ENCODE results near the gene KCNAB1. TPM values are rescaled to one million over a fixed set of nuclear protein-coding genes. Genes with fewer than 3 reads are reported as not detected.

The KCNAB1 gene
- total and polyA plus RNA-seq, 4 donors = 0.76 to 2.8 (median 1.0) TPM

DNA sequence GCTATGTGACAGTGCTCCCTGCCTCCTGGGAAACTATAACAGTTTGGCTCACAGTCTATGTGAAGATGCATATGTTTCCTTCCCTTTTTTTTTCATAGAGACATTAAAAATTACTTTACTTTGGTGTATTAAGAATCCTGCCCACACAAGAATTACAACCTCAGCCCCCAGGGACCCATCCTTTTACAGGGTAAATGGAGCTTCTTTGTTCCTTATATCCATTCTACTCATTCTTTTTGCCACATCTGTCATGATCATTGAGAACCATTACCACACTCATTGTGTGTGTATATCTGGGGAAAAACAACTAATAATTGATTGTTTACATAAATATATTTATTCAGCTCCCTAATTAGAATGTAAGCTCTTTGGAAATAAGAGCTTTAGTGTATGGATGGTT, 277.2 kb downstream of the KCNAB1 start:
- Histone ChIP-seq H3K4me3 (ENCODE audit: low read depth in 1 of 3, low read length in 3 of 3) (no peak overlapping the region), H3K9ac (ENCODE audit: low read depth in 1 of 2, low read length in 2 of 2) (no peak overlapping the region), H3K27me3 (ENCODE audit: control insufficient read depth in 4 of 4, insufficient read depth in 4 of 4, low read length in 3 of 4) (no peaks in the 10 kb centered on the region), H3K9me3 (ENCODE audit: control insufficient read depth in 4 of 4, low read length in 3 of 4) (peaks cover 0 to 2% (median 0%) of the 10 kb centered on the region in 4 donors), H3K36me3 (ENCODE audit: control insufficient read depth in 4 of 4, insufficient read depth in 3 of 4, low read depth in 1 of 4, low read length in 3 of 4) (no peaks in the 10 kb centered on the region), H3K27ac (ENCODE audit: low read depth in 1 of 2, low read length in 2 of 2) (no peak overlapping the region), H3K4me1 (ENCODE audit: control insufficient read depth in 4 of 4, insufficient read depth in 4 of 4, low read length in 3 of 4) (no peaks in the 10 kb centered on the region)
- no peak for TF ChIP-seq YY1 (IDR thresholded peaks at IDR 0.05)
- no peak for TF ChIP-seq RXRA (IDR thresholded peaks at IDR 0.05)
- TF ChIP-seq FOXA2 (IDR thresholded peaks at IDR 0.05) = no peak
- TF ChIP-seq NR2F2 (IDR thresholded peaks at IDR 0.05) = no peak
- no peak for TF ChIP-seq EGR1 (IDR thresholded peaks at IDR 0.05; ENCODE audit: low read depth in 2 of 2)
- no peak for TF ChIP-seq FOXA1 (IDR thresholded peaks at IDR 0.05)
- DNase-seq (ENCODE audit: low spot score) = no peak

DNA sequence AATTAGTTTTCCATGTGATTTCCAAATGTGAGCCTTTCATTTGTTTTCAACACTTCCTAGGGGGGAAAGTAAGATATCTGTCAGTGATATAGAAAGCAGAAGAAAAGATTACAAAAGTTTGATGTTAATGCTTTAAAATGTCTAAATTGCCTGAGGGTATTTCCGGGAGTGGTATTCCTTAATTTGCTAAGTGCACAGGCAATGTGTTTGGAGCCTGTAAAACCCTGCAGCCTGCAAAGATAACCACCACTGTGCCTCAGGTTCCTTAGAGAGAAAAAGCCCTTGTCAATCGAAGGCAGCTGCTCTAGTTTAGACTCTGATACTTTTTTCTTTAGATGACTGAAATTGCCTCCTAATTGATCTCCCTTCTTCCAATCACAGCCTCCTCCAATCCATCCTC, 279.7 kb downstream of the KCNAB1 start:
- Histone ChIP-seq H3K9me3 (ENCODE audit: control insufficient read depth in 4 of 4, low read length in 3 of 4) (peaks cover 0 to 2% (median 0%) of the 10 kb centered on the region in 4 donors), H3K27me3 (ENCODE audit: control insufficient read depth in 4 of 4, insufficient read depth in 4 of 4, low read length in 3 of 4) (no peaks in the 10 kb centered on the region), H3K4me3 (ENCODE audit: low read depth in 1 of 3, low read length in 3 of 3) (no peak overlapping the region), H3K36me3 (ENCODE audit: control insufficient read depth in 4 of 4, insufficient read depth in 3 of 4, low read depth in 1 of 4, low read length in 3 of 4) (no peaks in the 10 kb centered on the region), H3K27ac (ENCODE audit: low read depth in 1 of 2, low read length in 2 of 2) (no peak overlapping the region), H3K4me1 (ENCODE audit: control insufficient read depth in 4 of 4, insufficient read depth in 4 of 4, low read length in 3 of 4) (no peaks in the 10 kb centered on the region), H3K9ac (ENCODE audit: low read depth in 1 of 2, low read length in 2 of 2) (no peak overlapping the region)
- no peak for TF ChIP-seq RXRA (IDR thresholded peaks at IDR 0.05)
- TF ChIP-seq HNF4G (IDR thresholded peaks at IDR 0.05) = no peak
- TF ChIP-seq SP1 (IDR thresholded peaks at IDR 0.05) = no peak
- TF ChIP-seq JUND (IDR thresholded peaks at IDR 0.05) = no peak
- no peak for TF ChIP-seq YY1 (IDR thresholded peaks at IDR 0.05)
- TF ChIP-seq NR2F2 (IDR thresholded peaks at IDR 0.05) = no peak
- TF ChIP-seq, protein P1, sequence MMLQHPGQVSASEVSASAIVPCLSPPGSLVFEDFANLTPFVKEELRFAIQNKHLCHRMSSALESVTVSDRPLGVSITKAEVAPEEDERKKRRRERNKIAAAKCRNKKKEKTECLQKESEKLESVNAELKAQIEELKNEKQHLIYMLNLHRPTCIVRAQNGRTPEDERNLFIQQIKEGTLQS (IDR thresholded peaks at IDR 0.05) = no peak
- TF ChIP-seq EGR1 (IDR thresholded peaks at IDR 0.05; ENCODE audit: low read depth in 2 of 2) = no peak
- no peak for TF ChIP-seq HNF4A (conservative IDR thresholded peaks at IDR 0.05)
- TF ChIP-seq, protein P2, sequence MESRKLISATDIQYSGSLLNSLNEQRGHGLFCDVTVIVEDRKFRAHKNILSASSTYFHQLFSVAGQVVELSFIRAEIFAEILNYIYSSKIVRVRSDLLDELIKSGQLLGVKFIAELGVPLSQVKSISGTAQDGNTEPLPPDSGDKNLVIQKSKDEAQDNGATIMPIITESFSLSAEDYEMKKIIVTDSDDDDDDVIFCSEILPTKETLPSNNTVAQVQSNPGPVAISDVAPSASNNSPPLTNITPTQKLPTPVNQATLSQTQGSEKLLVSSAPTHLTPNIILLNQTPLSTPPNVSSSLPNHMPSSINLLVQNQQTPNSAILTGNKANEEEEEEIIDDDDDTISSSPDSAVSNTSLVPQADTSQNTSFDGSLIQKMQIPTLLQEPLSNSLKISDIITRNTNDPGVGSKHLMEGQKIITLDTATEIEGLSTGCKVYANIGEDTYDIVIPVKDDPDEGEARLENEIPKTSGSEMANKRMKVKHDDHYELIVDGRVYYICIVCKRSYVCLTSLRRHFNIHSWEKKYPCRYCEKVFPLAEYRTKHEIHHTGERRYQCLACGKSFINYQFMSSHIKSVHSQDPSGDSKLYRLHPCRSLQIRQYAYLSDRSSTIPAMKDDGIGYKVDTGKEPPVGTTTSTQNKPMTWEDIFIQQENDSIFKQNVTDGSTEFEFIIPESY (IDR thresholded peaks at IDR 0.05) = no peak
- TF ChIP-seq, protein P3, sequence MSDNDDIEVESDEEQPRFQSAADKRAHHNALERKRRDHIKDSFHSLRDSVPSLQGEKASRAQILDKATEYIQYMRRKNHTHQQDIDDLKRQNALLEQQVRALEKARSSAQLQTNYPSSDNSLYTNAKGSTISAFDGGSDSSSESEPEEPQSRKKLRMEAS (IDR thresholded peaks at IDR 0.05) = no peak
- TF ChIP-seq RAD21 (IDR thresholded peaks at IDR 0.05) = no peak
- TF ChIP-seq GABPA (IDR thresholded peaks at IDR 0.05 in 1 of 2, conservative IDR thresholded peaks at IDR 0.05 in 1 of 2) = no peak
- TF ChIP-seq, protein P4, sequence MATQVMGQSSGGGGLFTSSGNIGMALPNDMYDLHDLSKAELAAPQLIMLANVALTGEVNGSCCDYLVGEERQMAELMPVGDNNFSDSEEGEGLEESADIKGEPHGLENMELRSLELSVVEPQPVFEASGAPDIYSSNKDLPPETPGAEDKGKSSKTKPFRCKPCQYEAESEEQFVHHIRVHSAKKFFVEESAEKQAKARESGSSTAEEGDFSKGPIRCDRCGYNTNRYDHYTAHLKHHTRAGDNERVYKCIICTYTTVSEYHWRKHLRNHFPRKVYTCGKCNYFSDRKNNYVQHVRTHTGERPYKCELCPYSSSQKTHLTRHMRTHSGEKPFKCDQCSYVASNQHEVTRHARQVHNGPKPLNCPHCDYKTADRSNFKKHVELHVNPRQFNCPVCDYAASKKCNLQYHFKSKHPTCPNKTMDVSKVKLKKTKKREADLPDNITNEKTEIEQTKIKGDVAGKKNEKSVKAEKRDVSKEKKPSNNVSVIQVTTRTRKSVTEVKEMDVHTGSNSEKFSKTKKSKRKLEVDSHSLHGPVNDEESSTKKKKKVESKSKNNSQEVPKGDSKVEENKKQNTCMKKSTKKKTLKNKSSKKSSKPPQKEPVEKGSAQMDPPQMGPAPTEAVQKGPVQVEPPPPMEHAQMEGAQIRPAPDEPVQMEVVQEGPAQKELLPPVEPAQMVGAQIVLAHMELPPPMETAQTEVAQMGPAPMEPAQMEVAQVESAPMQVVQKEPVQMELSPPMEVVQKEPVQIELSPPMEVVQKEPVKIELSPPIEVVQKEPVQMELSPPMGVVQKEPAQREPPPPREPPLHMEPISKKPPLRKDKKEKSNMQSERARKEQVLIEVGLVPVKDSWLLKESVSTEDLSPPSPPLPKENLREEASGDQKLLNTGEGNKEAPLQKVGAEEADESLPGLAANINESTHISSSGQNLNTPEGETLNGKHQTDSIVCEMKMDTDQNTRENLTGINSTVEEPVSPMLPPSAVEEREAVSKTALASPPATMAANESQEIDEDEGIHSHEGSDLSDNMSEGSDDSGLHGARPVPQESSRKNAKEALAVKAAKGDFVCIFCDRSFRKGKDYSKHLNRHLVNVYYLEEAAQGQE (IDR thresholded peaks at IDR 0.05) = no peak
- TF ChIP-seq FOXA2 (IDR thresholded peaks at IDR 0.05) = no peak
- no peak for DNase-seq (ENCODE audit: low spot score)
- WGBS = 83% methylated on average over 2 of the region's 2 CpGs

Data from liver (tissue), 9 donors.